ENCODE data around the gene REPS2. TPM values are rescaled to one million over a fixed set of nuclear protein-coding genes. Genes with fewer than 3 reads are reported as not detected.

REPS2 gene
- total and polyA plus RNA-seq, 2 donors from 2014 or later, result 19.6 to 36.3 TPM

DNA sequence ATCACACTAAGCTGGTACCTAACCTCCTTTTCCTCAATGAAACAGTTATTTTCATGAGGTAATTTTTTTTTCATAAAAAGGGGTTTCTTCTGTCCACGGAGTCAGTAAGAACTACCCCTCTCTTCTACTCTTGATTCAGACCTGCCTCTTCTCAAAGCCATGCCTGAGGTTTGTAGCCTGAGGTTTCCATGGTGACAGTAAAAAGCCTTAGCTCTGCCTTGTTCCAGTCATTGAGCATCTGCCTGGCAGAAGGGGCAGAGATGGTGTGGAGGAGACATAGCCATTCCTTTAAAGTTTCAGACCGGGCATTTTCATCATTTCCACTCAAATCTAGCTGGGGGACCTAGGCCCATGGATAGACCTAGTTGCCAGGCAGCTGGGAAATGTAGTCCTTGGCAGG is 135.5 kb downstream of the REPS2 start:
- Histone ChIP-seq H3K9me3 (ENCODE audit: control insufficient read depth in 2 of 3, insufficient read depth in 1 of 3, low read length in 3 of 3) (no peaks in the 10 kb centered on the region), H3K36me3 (ENCODE audit: control insufficient read depth in 2 of 3, insufficient read depth in 3 of 3, low read length in 3 of 3) (no peaks in the 10 kb centered on the region), H3K4me1 (ENCODE audit: control insufficient read depth in 2 of 3, insufficient read depth in 2 of 3, low read depth in 1 of 3, low read length in 3 of 3) (peaks cover 0 to 4% (median 0%) of the 10 kb centered on the region in 3 donors), H3K27me3 (ENCODE audit: control insufficient read depth, insufficient read depth, low read length) (peaks cover 3% of the 10 kb centered on the region), H3K4me3 (ENCODE audit: low read length in 3 of 3) (no peak overlapping the region), H3K9ac (ENCODE audit: low read length in 3 of 3) (no peak overlapping the region), H3K27ac (ENCODE audit: low read depth in 2 of 2, low read length in 2 of 2) (no peak overlapping the region)
- DNase-seq, result peak in 3 of 5 donors; percentile 26 to 61 (median 51)
- intact Hi-C loops (cut with DNase I), result no loop called here
- FAIRE-seq, result no peak
- TF ChIP-seq, protein P1, sequence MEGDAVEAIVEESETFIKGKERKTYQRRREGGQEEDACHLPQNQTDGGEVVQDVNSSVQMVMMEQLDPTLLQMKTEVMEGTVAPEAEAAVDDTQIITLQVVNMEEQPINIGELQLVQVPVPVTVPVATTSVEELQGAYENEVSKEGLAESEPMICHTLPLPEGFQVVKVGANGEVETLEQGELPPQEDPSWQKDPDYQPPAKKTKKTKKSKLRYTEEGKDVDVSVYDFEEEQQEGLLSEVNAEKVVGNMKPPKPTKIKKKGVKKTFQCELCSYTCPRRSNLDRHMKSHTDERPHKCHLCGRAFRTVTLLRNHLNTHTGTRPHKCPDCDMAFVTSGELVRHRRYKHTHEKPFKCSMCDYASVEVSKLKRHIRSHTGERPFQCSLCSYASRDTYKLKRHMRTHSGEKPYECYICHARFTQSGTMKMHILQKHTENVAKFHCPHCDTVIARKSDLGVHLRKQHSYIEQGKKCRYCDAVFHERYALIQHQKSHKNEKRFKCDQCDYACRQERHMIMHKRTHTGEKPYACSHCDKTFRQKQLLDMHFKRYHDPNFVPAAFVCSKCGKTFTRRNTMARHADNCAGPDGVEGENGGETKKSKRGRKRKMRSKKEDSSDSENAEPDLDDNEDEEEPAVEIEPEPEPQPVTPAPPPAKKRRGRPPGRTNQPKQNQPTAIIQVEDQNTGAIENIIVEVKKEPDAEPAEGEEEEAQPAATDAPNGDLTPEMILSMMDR (IDR thresholded peaks at IDR 0.05; ENCODE audit: borderline replicate concordance, extremely low read depth, insufficient read depth), result no peak

DNA sequence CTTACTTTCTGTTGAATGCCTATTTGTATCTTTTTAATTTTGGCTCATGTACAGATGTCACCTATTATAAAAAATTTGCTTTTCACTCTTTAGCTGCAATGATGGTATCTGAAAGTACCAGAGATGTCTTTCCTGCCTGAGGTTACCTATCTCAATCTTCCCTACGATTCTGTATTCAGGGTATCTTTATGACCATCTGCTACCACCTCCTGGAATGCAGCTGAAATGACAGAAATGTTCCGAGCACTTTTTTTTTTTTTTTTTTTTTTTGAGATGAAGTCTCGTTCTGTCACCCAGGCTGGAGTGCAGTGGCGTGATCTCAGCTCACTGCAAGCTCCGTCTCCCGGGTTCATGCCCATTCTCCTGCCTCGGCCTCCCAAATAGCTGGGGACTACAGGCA is 136.4 kb downstream of the REPS2 start:
- DNase-seq (peak in 1 of 5 donors; percentile 12), FAIRE-seq (no peak)
- Histone ChIP-seq H3K27ac (ENCODE audit: low read depth in 2 of 2, low read length in 2 of 2) (no peak overlapping the region), H3K4me1 (ENCODE audit: control insufficient read depth in 2 of 3, insufficient read depth in 2 of 3, low read depth in 1 of 3, low read length in 3 of 3) (peaks cover 0 to 1% (median 0%) of the 10 kb centered on the region in 3 donors), H3K36me3 (ENCODE audit: control insufficient read depth in 2 of 3, insufficient read depth in 3 of 3, low read length in 3 of 3) (no peaks in the 10 kb centered on the region), H3K9ac (ENCODE audit: low read length in 3 of 3) (no peak overlapping the region), H3K4me3 (ENCODE audit: low read length in 3 of 3) (no peak overlapping the region), H3K27me3 (ENCODE audit: control insufficient read depth, insufficient read depth, low read length) (peaks cover 2% of the 10 kb centered on the region), H3K9me3 (ENCODE audit: control insufficient read depth in 2 of 3, insufficient read depth in 1 of 3, low read length in 3 of 3) (no peaks in the 10 kb centered on the region)
- TF ChIP-seq, protein P1 (IDR thresholded peaks at IDR 0.05; ENCODE audit: borderline replicate concordance, extremely low read depth, insufficient read depth), result no peak
- intact Hi-C loops (cut with DNase I), result no loop called here

DNA sequence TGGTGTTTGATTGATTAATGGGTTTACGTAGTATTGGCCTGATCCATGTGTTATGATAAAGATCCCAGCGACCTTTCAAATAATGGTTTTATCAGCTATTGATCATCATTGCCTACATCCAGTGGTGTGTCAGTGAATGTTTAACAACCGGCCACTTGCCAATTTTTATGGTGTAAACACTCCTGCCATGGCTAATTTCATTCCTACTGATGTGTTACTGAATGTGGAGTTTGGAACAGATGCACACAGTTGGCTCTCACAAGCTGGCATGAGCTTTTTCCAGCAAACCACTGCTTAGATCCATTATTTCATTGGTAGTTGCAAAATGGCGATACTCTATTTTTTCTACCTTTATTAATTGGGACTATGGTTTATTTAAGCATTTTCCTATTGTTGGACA is 139.9 kb downstream of the REPS2 start:
- no peaks in the 10 kb centered on the region for H3K9me3 ChIP-seq (ENCODE audit: control insufficient read depth in 2 of 3, insufficient read depth in 1 of 3, low read length in 3 of 3)
- intact Hi-C loops (cut with DNase I), result no loop called here
- H3K27ac ChIP-seq (ENCODE audit: low read depth in 2 of 2, low read length in 2 of 2), result no peak overlapping the region
- no peak overlapping the region for H3K9ac ChIP-seq (ENCODE audit: low read length in 3 of 3)
- DNase-seq, result no peak
- TF ChIP-seq, protein P1 (IDR thresholded peaks at IDR 0.05; ENCODE audit: borderline replicate concordance, extremely low read depth, insufficient read depth), result no peak
- H3K27me3 ChIP-seq (ENCODE audit: control insufficient read depth, insufficient read depth, low read length), result peaks cover 2% of the 10 kb centered on the region
- H3K36me3 ChIP-seq (ENCODE audit: control insufficient read depth in 2 of 3, insufficient read depth in 3 of 3, low read length in 3 of 3), result no peaks in the 10 kb centered on the region
- H3K4me3 ChIP-seq (ENCODE audit: low read length in 3 of 3), result no peak overlapping the region
- no peaks in the 10 kb centered on the region for H3K4me1 ChIP-seq (ENCODE audit: control insufficient read depth in 2 of 3, insufficient read depth in 2 of 3, low read depth in 1 of 3, low read length in 3 of 3)
- no peak for FAIRE-seq

DNA sequence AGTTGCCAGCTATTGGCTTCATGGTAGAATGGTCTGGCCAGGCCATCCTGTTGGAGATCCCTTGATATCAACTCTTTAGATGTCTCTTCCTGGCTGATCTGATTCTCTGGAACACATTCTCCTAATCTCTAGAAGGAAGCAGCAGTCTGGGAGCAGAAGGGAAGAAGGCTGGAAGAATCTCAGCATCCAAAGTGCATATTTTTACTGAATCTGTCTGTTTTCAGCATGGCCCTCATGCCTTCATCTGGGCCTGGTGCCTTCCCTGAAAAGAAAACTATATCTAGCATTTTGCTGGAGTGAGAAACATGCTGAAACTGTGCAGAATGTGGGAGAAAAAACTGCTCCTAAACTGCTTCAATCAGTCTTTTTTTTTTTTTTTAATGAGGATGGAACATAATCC is 148.7 kb downstream of the REPS2 start:
- DNase-seq (no peak), FAIRE-seq (no peak)
- Histone ChIP-seq H3K4me3 (ENCODE audit: low read length in 3 of 3) (no peak overlapping the region), H3K9me3 (ENCODE audit: control insufficient read depth in 2 of 3, insufficient read depth in 1 of 3, low read length in 3 of 3) (no peaks in the 10 kb centered on the region), H3K4me1 (ENCODE audit: control insufficient read depth in 2 of 3, insufficient read depth in 2 of 3, low read depth in 1 of 3, low read length in 3 of 3) (no peaks in the 10 kb centered on the region), H3K9ac (ENCODE audit: low read length in 3 of 3) (no peak overlapping the region), H3K36me3 (ENCODE audit: control insufficient read depth in 2 of 3, insufficient read depth in 3 of 3, low read length in 3 of 3) (no peaks in the 10 kb centered on the region), H3K27ac (ENCODE audit: low read depth in 2 of 2, low read length in 2 of 2) (no peak overlapping the region), H3K27me3 (ENCODE audit: control insufficient read depth, insufficient read depth, low read length) (no peaks in the 10 kb centered on the region)
- intact Hi-C loops (cut with DNase I), result no loop called here
- TF ChIP-seq, protein P1 (IDR thresholded peaks at IDR 0.05; ENCODE audit: borderline replicate concordance, extremely low read depth, insufficient read depth), result no peak
